B cell (primary cell): Measurements from ENCODE around the gene ITPR1. TPM values are rescaled to one million over a fixed set of nuclear protein-coding genes. Genes with fewer than 3 reads are reported as not detected.

Experiments used
- ATAC-seq: fragments of 200-7000 bp; cut with Tn5 transposase; one replicate; pipeline ENCODE4 v1.10.0; 2021; ENCODE audit warnings: low read depth, mild to moderate bottlenecking, moderate number of reproducible peaks, moderate library complexity
- CTCF ChIA-PET: fragments of 350-600 bp; sonication (Branson Sonifier 250); formaldehyde crosslinking; loops from one replicate; lab custom pipeline; 2021; ENCODE audit warnings: antibody characterized with exemption, inconsistent platforms; lab: Charles Lee
- POLR2A ChIA-PET: fragments of 350-600 bp; sonication (Branson Sonifier 250); formaldehyde crosslinking; loops from one replicate; lab custom pipeline; 2021; ENCODE audit warnings: antibody characterized with exemption; lab: Charles Lee
- DNase-seq: peaks from one replicate; pipeline ENCODE4 v3.0.0; 2013
- H2AFZ ChIP-seq: 2 replicates; pipeline ENCODE4 v1.6.1; 2012; ENCODE audit warnings: mild to moderate bottlenecking, low read depth, low read length; ENCODE audit not compliant: insufficient read depth, poor library complexity, severe bottlenecking
- H3K27ac ChIP-seq, 2 donors: 1 replicate in 1 of 2; 2 replicates in 1 of 2; pipeline ENCODE4 v1.5.1; 2012 to 2013; ENCODE audit warnings: low read length in 2 of 2, mild to moderate bottlenecking in 2 of 2, moderate library complexity in 1 of 2
- H3K27me3 ChIP-seq, 4 experiments: fragments of 200-600 bp in 1 of 4; sonication (generic) in 1 of 4; replicated peaks in 1 of 4; 1 replicate in 2 of 4; 2 replicates in 2 of 4; pipeline versions ENCODE4 v1.6.1 to v1.7.0; 2013 to 2016; ENCODE audit warnings: low read length in 3 of 4, mild to moderate bottlenecking in 2 of 4, mixed read lengths in 1 of 4, moderate library complexity in 1 of 4; ENCODE audit not compliant: insufficient read depth in 4 of 4, control insufficient read depth in 3 of 4; ENCODE audit errors: control extremely low read depth in 1 of 4
- H3K36me3 ChIP-seq, 2 experiments: replicated peaks in 1 of 2; 1 replicate in 1 of 2; 2 replicates in 1 of 2; pipeline versions ENCODE4 v1.6.1 to v1.7.1; 2013; ENCODE audit warnings: low read length in 1 of 2; ENCODE audit not compliant: insufficient read depth in 2 of 2, control insufficient read depth in 1 of 2; ENCODE audit errors: control extremely low read depth in 1 of 2, extremely low read depth in 1 of 2
- H3K4me1 ChIP-seq, 2 donors: fragments of 200-600 bp in 1 of 2; sonication (generic) in 1 of 2; 1 replicate in 1 of 2; 2 replicates in 1 of 2; pipeline versions ENCODE4 v1.5.1 to v1.6.1; 2013 to 2017; ENCODE audit warnings: low read length in 2 of 2; ENCODE audit not compliant: control insufficient read depth in 2 of 2, insufficient read depth in 2 of 2
- H3K4me2 ChIP-seq: replicated peaks from 2 replicates; pipeline ENCODE3; 2012; ENCODE audit warnings: mild to moderate bottlenecking, low read depth, low read length; ENCODE audit not compliant: poor library complexity, severe bottlenecking
- H3K4me3 ChIP-seq, 5 experiments: fragments of 200-600 bp in 1 of 5; sonication (generic) in 1 of 5; 1 replicate in 3 of 5; 2 replicates in 2 of 5; pipeline versions ENCODE4 v1.5.1 to v1.7.0; 2011 to 2016; ENCODE audit warnings: low read length in 4 of 5, mild to moderate bottlenecking in 4 of 5, low read depth in 2 of 5, control low read depth in 1 of 5, moderate library complexity in 1 of 5; ENCODE audit not compliant: insufficient read depth in 1 of 5; ENCODE audit errors: control extremely low read depth in 1 of 5, extremely low read depth in 1 of 5
- H3K79me2 ChIP-seq: fragments of 200-600 bp; sonication (generic); one replicate; pipeline ENCODE4 v1.6.0; 2016; ENCODE audit warnings: low read length; ENCODE audit not compliant: control insufficient read depth, insufficient read depth
- H3K9ac ChIP-seq: fragments of 200-600 bp; sonication (generic); 2 replicates; pipeline ENCODE4 v1.6.1; 2017; ENCODE audit warnings: mild to moderate bottlenecking, low read length, moderate library complexity
- H3K9me3 ChIP-seq, 3 donors: one replicate each; pipeline versions ENCODE4 v1.6.1 to v1.7.1; 2013; ENCODE audit warnings: low read length in 2 of 3; ENCODE audit not compliant: control insufficient read depth in 2 of 3, insufficient read depth in 1 of 3; ENCODE audit errors: control extremely low read depth in 1 of 3
- H4K20me1 ChIP-seq: 2 replicates; pipeline ENCODE4 v1.6.0; 2012; ENCODE audit warnings: mild to moderate bottlenecking, low read length; ENCODE audit not compliant: insufficient read depth, control insufficient read depth, poor library complexity, severe bottlenecking
- H3K27ac Mint-ChIP-seq: one replicate; pipeline ENCODE4 v1.8.0; 2021; ENCODE audit warnings: mixed read lengths
- H3K27me3 Mint-ChIP-seq: one replicate; pipeline ENCODE4 v1.8.0; 2021; ENCODE audit warnings: mixed read lengths
- H3K4me1 Mint-ChIP-seq: one replicate; pipeline ENCODE4 v1.8.0; 2021; ENCODE audit warnings: mixed read lengths
- H3K4me3 Mint-ChIP-seq: one replicate; pipeline ENCODE4 v1.8.0; 2021; ENCODE audit warnings: mixed read lengths
- H3K9me3 Mint-ChIP-seq: one replicate; pipeline ENCODE4 v1.8.0; 2022; ENCODE audit warnings: mixed read lengths; ENCODE audit not compliant: insufficient read depth
- CTCF ChIP-seq: fragments of 200-600 bp; IDR thresholded peaks from one replicate; pipeline ENCODE4 v1.8.0; 2022; ENCODE audit warnings: antibody characterized with exemption, mild to moderate bottlenecking
- EZH2 ChIP-seq: IDR thresholded peaks from 2 replicates; pipeline ENCODE4 v1.6.1; 2012; ENCODE audit warnings: borderline replicate concordance, low read depth, mild to moderate bottlenecking, moderate library complexity, low read length; ENCODE audit not compliant: insufficient read depth, poor library complexity, severe bottlenecking
- WGBS: methylation state at CpG from one replicate; pipeline ENCODE4 v1.1.5; 2013; ENCODE audit warnings: missing lambda C conversion rate; ENCODE audit not compliant: insufficient coverage; 5-methylcytosine and 5-hydroxymethylcytosine counted together
- intact Hi-C: fragments of 100-400 bp; cut with micrococcal nuclease; formaldehyde crosslinking; loops from one replicate; pipeline ENCODE4 v1.10.0; 2022
- polyA plus RNA-seq: library from polyadenylated mRNA; depleted of rRNA; stranded (reverse); fragments of >200 nt; gene quantifications from 2 replicates; pipeline ENCODE4 v1.2.3, GENCODE V29; 2012
- total RNA-seq, 2 donors: library from RNA; stranded (reverse); fragments of 120-200 nt in 1 of 2; gene quantifications; 1 replicate in 1 of 2; 2 replicates in 1 of 2; pipeline versions ENCODE4 v1.2.3 to v1.2.4, GENCODE V29; 2013 to 2022

Gene ITPR1
- total and polyA plus RNA-seq, 2 donors (not counting 1 experiment from before 2014, with no cell fraction given) = 64.0 to 332 TPM

- Histone ChIP-seq H3K9ac (no peak overlapping the region), H3K27ac (peak overlapping the region in 1 of 2 donors; percentile 18), H3K27me3 (no peaks in the 10 kb centered on the region), H3K4me3 (no peak overlapping the region), H3K36me3 (peaks cover 0 to 4% of the 10 kb centered on the region in 2 experiments), H4K20me1 (peaks cover 98% of the 10 kb centered on the region), H3K4me1 (peaks cover 25 to 36% of the 10 kb centered on the region in 2 donors), H3K9me3 (peaks cover 0 to 3% (median 0%) of the 10 kb centered on the region in 3 donors), H3K79me2 (peaks cover 100% of the 10 kb centered on the region), H3K4me2 (no peak overlapping the region), H2AFZ (no peak overlapping the region)
- intact Hi-C loops = no loop called here
- WGBS = 75% methylated on average over 2 of the region's 4 CpGs
- Mint-ChIP-seq H3K9me3 (no peaks in the 10 kb centered on the region), H3K4me3 (no peak overlapping the region), H3K4me1 (peaks cover 86% of the 10 kb centered on the region), H3K27me3 (no peaks in the 10 kb centered on the region), H3K27ac (peak overlapping the region; percentile 39)
- TF ChIP-seq CTCF = no peak
- TF ChIP-seq EZH2 = no peak
- POLR2A ChIA-PET = no interaction called here
- ATAC-seq (no peak), DNase-seq (no peak)
- CTCF ChIA-PET = interaction anchor here (0.5 to 1.1 kb wide), 3 partner anchors 11 to 15 kb away, joined by 3 read pairs; no protein-coding TSS in a partner anchor
These were observed 106.5 kb downstream of the ITPR1 start for GRCh38 chr3:4599612-4600011.

DNA sequence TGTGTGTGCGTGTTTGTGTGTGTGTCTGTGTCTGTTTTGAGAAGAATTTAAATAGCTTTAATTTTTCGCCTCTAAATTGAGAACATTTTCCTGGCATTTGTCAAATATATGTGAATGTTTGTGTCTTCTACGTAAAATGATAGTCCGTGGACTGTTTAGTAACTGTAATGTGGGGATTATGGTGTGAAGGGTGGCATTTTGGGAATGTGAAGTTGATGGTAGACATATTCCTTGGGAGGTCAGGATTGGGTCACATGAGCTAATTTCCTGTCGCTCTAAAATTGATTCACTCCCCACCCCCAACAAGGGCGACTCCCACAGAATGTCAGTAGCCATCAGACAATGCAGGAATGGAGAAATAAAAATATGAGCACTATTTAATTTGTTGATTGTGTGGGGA is 107.3 kb downstream of the ITPR1 start:
- Histone ChIP-seq H4K20me1 (peaks cover 98% of the 10 kb centered on the region), H3K27ac (no peak overlapping the region), H3K9ac (no peak overlapping the region), H3K4me1 (peaks cover 26 to 30% of the 10 kb centered on the region in 2 donors), H3K9me3 (peaks cover 0 to 3% (median 0%) of the 10 kb centered on the region in 3 donors), H3K4me3 (no peak overlapping the region), H3K27me3 (no peaks in the 10 kb centered on the region), H3K4me2 (no peak overlapping the region), H3K79me2 (peaks cover 100% of the 10 kb centered on the region), H3K36me3 (peaks cover 0 to 4% of the 10 kb centered on the region in 2 experiments), H2AFZ (no peak overlapping the region)
- ChIA-PET POLR2A (no interaction called here), CTCF (interaction anchor here (1.1 to 1.4 kb wide), 2 partner anchors 12 to 250 kb away, joined by 3 to 4 read pairs; no protein-coding TSS in a partner anchor)
- DNase-seq = no peak
- 68% methylated on average over 3 of the region's 6 CpGs for WGBS
- Mint-ChIP-seq H3K4me3 (no peak overlapping the region), H3K4me1 (peaks cover 84% of the 10 kb centered on the region), H3K27me3 (no peaks in the 10 kb centered on the region), H3K27ac (no peak overlapping the region), H3K9me3 (no peaks in the 10 kb centered on the region)
- intact Hi-C loops = no loop called here
- TF ChIP-seq CTCF (no peak), EZH2 (no peak)
- no peak for ATAC-seq
